GM06990 (cell line): ENCODE measurements around the gene DNAL4.

Experiments
- DNase-seq: peaks from one replicate; pipeline ENCODE4 v3.0.0-alpha.2; 2011; ENCODE audit not compliant: insufficient read length; ENCODE audit errors: extremely low read depth
- H3K27me3 ChIP-seq: replicated peaks from 2 replicates; pipeline ENCODE4 v1.6.0; 2011; ENCODE audit warnings: low read length; ENCODE audit not compliant: control insufficient read depth, insufficient read depth
- H3K36me3 ChIP-seq: 2 replicates; pipeline ENCODE4 v1.5.1; 2011; ENCODE audit warnings: low read length; ENCODE audit not compliant: control insufficient read depth, insufficient read depth
- H3K4me3 ChIP-seq: replicated peaks from 2 replicates; pipeline ENCODE4 v1.5.1; 2011; ENCODE audit warnings: low read depth, mild to moderate bottlenecking, control low read depth, low read length
- CTCF ChIP-seq: IDR thresholded peaks from 2 replicates; pipeline ENCODE4 v1.5.1; 2011; ENCODE audit warnings: low read length, control low read depth, mild to moderate bottlenecking, inconsistent platforms; ENCODE audit not compliant: insufficient read depth, poor library complexity, severe bottlenecking

The DNAL4 gene

GRCh38 chr22:38776086-38776485, 17.9 kb downstream of the DNAL4 start:
- TF ChIP-seq CTCF: no peak
- no peaks in the 10 kb centered on the region for H3K36me3 ChIP-seq
- DNase-seq: no peak
- H3K27me3 ChIP-seq: no peaks in the 10 kb centered on the region
- H3K4me3 ChIP-seq: no peak overlapping the region

GRCh38 chr22:38775656-38776055, 18.3 kb downstream of the DNAL4 start:
- no peak overlapping the region for H3K4me3 ChIP-seq
- no peak for TF ChIP-seq CTCF
- H3K27me3 ChIP-seq: no peaks in the 10 kb centered on the region
- no peaks in the 10 kb centered on the region for H3K36me3 ChIP-seq
- DNase-seq: no peak

- no peaks in the 10 kb centered on the region for H3K36me3 ChIP-seq
- no peak for DNase-seq
- no peaks in the 10 kb centered on the region for H3K27me3 ChIP-seq
- no peak overlapping the region for H3K4me3 ChIP-seq
- no peak for TF ChIP-seq CTCF
These were observed 19.3 kb downstream of the DNAL4 start for GRCh38 chr22:38774496-38775166.

- no peaks in the 10 kb centered on the region for H3K36me3 ChIP-seq
- TF ChIP-seq CTCF: no peak
- no peaks in the 10 kb centered on the region for H3K27me3 ChIP-seq
- no peak overlapping the region for H3K4me3 ChIP-seq
- no peak for DNase-seq
These were observed 20.5 kb downstream of the DNAL4 start for GRCh38 chr22:38773363-38773946.

- Histone ChIP-seq H3K27me3 (no peaks in the 10 kb centered on the region), H3K36me3 (no peaks in the 10 kb centered on the region), H3K4me3 (no peak overlapping the region)
- TF ChIP-seq CTCF: no peak
- DNase-seq: no peak
These were observed 21.4 kb downstream of the DNAL4 start for GRCh38 chr22:38772623-38772873.
